Measurements from ENCODE around the gene PLXNA4.

DNA sequence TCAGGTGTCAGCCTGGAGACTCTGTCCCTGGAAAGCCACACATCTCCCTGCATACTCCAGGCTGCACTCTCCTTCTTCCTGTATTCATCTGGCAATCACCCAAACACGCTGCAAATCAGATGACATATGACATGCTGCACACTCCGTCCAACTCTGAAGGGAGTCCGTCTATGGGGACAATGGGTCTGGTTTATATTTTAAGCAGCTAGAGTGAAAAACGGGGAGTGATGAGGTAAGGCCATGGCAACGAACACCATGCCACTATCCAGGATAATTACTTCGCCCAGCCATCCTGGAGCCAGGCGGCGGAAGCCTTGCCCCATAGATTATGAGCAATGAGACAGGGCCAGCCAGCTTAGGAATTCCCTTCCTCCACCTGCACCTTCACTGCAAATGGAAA lies 140.1 kb downstream of the PLXNA4 start:
- TF ChIP-seq, protein P1, sequence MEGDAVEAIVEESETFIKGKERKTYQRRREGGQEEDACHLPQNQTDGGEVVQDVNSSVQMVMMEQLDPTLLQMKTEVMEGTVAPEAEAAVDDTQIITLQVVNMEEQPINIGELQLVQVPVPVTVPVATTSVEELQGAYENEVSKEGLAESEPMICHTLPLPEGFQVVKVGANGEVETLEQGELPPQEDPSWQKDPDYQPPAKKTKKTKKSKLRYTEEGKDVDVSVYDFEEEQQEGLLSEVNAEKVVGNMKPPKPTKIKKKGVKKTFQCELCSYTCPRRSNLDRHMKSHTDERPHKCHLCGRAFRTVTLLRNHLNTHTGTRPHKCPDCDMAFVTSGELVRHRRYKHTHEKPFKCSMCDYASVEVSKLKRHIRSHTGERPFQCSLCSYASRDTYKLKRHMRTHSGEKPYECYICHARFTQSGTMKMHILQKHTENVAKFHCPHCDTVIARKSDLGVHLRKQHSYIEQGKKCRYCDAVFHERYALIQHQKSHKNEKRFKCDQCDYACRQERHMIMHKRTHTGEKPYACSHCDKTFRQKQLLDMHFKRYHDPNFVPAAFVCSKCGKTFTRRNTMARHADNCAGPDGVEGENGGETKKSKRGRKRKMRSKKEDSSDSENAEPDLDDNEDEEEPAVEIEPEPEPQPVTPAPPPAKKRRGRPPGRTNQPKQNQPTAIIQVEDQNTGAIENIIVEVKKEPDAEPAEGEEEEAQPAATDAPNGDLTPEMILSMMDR (IDR thresholded peaks at IDR 0.05), result no peak
- TF ChIP-seq CREB1 (CRISPR knock-in tag; IDR thresholded peaks at IDR 0.05), result no peak
- TF ChIP-seq TEAD4 (CRISPR knock-in tag; IDR thresholded peaks at IDR 0.05), result no peak
- TF ChIP-seq TCF7 (CRISPR knock-in tag; IDR thresholded peaks at IDR 0.05; ENCODE audit: low read depth), result no peak
- no peak for TF ChIP-seq CREM (CRISPR knock-in tag; IDR thresholded peaks at IDR 0.05)
- no peak for TF ChIP-seq CBFB (CRISPR knock-in tag; IDR thresholded peaks at IDR 0.05; ENCODE audit: low read depth)
- no peak for TF ChIP-seq ELF4 (CRISPR knock-in tag; IDR thresholded peaks at IDR 0.05; ENCODE audit: low read depth)
- no peak for TF ChIP-seq FOXJ3 (CRISPR knock-in tag; IDR thresholded peaks at IDR 0.05; ENCODE audit: borderline replicate concordance)
- no peak for TF ChIP-seq NR2C2 (CRISPR knock-in tag; IDR thresholded peaks at IDR 0.05)
- TF ChIP-seq JUN (CRISPR knock-in tag; IDR thresholded peaks at IDR 0.05), result no peak

All from WTC11 (cell line).